Vagina (tissue), 2 donors: Measurements from ENCODE around the gene SMCO1.

Source experiments
- POLR2AphosphoS5 ChIP-seq, 2 donors: sonication (generic); formaldehyde crosslinking; IDR thresholded peaks; one replicate each; pipeline ENCODE4 v1.9.0; 2017; ENCODE audit warnings: antibody characterized with exemption in 2 of 2, mild to moderate bottlenecking in 2 of 2, low read depth in 1 of 2; ENCODE audit not compliant: insufficient read depth in 1 of 2
- TF ChIP-seq, protein P1 (sequence below), 3 experiments: fragments of 450-650 bp in 2 of 3; fragments of 200-600 bp in 1 of 3; sonication (generic) in 1 of 3; IDR thresholded peaks; one replicate each; pipeline ENCODE4 v1.5.1; 2017 to 2019; ENCODE audit warnings: antibody characterized with exemption in 3 of 3, mild to moderate bottlenecking in 2 of 3, moderate library complexity in 2 of 3

DNA sequence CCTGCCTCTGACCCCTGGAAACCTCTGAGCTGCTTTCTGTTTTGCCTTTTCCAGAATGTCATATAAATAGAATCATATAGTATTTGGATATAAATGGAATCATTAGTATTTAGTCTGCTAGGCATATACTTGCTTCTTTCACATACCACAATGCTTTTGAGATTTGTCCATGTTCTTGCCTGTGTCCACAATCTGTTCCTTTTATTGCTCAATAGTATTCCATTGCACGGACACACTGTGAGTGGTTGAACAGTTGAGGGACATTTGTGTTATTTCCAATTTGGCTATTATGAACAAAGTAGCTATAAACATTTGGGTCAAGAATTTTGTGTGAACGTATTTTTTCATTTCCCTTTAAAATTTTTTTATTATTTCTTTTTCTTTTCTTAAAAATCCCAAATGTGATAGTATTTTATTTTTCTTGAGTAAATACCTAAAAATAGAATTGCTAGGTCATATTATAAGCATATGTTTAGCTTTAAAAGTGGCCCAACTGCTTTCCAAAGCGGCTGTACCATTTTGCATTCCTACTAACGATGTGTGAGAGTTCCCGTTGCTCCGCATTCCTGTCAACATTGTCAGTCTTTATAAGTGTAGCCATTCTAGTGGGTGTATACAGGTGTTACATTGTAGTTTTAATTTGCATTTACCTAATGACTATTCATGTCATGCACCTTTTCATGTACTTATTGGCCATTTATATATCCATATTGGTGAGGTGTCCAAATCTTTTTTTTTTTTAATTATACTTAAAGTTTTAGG, 26.7 kb upstream of the SMCO1 start:
- TF ChIP-seq, protein P1, sequence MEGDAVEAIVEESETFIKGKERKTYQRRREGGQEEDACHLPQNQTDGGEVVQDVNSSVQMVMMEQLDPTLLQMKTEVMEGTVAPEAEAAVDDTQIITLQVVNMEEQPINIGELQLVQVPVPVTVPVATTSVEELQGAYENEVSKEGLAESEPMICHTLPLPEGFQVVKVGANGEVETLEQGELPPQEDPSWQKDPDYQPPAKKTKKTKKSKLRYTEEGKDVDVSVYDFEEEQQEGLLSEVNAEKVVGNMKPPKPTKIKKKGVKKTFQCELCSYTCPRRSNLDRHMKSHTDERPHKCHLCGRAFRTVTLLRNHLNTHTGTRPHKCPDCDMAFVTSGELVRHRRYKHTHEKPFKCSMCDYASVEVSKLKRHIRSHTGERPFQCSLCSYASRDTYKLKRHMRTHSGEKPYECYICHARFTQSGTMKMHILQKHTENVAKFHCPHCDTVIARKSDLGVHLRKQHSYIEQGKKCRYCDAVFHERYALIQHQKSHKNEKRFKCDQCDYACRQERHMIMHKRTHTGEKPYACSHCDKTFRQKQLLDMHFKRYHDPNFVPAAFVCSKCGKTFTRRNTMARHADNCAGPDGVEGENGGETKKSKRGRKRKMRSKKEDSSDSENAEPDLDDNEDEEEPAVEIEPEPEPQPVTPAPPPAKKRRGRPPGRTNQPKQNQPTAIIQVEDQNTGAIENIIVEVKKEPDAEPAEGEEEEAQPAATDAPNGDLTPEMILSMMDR (IDR thresholded peaks at IDR 0.05) = no peak
- no peak for TF ChIP-seq POLR2AphosphoS5 (IDR thresholded peaks at IDR 0.05; ENCODE audit: insufficient read depth in 1 of 2, low read depth in 1 of 2)
